Putamen (tissue), 1 donor: Measurements from ENCODE around the gene KRTAP1-1.
A peak's percentile ranks its signal among the peaks of the same experiment; 100 is the strongest.
"Not testable (repeated sequence)": the region's sequence is repeated elsewhere in the genome, so short reads cannot be mapped to it uniquely, and the experiment has no call there.

ENCODE experiments used
- DNase-seq: peaks from one replicate; pipeline ENCODE4 v3.0.0-alpha.2; 2016; ENCODE audit warnings: low spot score

The KRTAP1-1 gene

DNA sequence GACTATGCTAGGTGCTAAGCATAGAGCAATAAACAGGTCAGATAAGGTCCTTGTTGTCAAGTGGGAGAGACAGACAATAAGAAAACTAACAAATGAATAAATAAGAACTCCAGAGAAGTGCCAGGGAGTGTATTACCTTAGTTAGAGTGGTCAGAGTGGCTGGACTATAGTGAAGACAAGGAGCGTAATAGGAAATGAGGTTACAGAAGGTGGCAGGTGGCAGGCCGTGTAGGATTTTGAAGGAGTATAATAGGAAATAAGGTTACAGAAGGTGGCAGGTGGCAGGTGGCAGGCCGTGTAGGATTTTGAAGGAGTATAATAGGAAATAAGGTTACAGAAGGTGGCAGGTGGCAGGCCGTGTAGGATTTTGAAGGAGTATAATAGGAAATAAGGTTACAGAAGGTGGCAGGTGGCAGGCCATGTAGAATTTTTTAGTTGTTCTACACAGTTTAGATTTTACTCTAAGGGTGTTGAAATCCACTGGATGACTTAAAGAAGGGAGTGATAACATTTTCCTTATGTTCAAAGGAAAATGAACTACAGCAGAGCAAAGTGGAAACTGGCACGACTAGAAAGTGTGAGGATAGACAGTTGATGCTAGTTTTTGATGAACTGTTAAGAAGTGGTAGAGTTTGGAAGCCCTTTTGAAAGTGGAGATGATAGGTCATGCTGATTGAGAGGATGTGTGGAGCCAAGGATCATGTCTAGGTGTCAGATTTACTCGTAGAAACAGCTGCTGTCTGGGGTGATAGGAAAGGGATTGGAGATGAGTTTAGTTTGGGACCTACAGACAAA is 28.7 kb downstream of the KRTAP1-1 start:
- DNase-seq: no peak

GRCh38 chr17:41010441-41010840 is 30.8 kb downstream of the KRTAP1-1 start:
- no peak for DNase-seq

- DNase-seq: no peak
Observed at GRCh38 chr17:41009936-41010335, 31.3 kb downstream of the KRTAP1-1 start.

DNA sequence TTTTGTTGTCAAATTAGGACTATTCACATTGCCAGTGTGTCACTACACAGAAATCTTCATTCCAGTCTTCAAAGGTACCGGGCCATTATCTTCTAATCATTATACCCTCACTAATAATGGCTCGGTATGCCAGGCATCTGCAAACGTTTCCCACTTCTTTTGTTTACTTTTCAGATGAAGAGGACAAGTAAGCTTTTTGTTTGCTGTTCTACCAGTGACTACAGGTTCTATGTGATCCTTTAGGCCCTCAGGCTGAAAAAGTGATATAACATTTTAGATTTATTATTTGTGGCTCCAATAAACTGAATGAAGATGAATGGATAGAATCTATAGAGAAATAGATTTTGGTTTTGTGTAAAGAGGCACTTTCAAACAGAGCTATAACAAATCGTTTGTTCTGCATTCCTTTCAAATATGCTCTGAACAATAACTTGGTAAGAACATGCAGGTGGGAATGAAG is 31.9 kb downstream of the KRTAP1-1 start:
- no peak for DNase-seq

DNA sequence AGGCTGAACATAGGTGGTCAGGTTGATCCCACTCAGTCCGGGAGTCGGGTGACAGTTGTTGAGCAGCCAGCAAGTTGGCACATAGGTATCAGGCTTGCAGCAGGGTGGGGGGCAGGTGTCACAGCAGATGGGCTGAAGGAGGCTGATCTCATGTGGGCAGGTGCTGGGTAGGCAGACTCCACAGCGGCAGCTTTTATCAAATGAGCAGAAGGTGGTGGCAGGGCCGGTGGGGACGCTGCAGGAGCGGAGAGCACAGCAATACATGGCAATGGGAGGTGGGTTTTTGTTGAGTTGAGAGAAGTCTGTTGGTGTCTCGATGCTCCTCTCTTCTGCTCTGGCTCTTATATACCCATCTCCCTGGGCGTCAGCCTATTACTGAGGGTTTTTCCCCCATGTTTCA is 32.4 kb downstream of the KRTAP1-1 start, which contains the start of gene KRTAP3-1:
KRTAP3-1 (minus strand) TSS at position 318 of the 400 bp plus-strand sequence; CDS start at position 264, 54 bp downstream.
- no peak for DNase-seq

DNA sequence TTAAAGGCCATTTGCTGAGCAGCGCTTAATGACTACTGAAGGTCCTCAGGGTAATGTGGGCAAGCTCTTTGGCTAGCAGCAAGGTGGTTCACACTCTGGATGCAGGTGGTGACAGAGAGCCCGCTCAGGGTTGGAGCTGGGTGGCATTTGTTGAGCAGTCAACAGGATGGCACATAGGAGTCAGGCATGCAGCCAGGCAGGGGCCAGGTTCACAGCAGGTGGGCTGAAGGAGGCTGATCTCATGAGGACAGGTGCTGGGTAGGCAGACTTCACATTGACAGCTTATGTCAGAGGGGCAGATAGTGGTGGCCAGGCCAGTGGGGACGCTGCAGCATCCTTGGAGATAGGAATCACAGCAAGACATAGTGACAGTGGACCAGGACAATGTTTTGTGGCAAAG is 36.9 kb downstream of the KRTAP1-1 start:
- no peak for DNase-seq

GRCh38 chr17:41003926-41004325 is 37.3 kb downstream of the KRTAP1-1 start:
- DNase-seq: no peak

DNA sequence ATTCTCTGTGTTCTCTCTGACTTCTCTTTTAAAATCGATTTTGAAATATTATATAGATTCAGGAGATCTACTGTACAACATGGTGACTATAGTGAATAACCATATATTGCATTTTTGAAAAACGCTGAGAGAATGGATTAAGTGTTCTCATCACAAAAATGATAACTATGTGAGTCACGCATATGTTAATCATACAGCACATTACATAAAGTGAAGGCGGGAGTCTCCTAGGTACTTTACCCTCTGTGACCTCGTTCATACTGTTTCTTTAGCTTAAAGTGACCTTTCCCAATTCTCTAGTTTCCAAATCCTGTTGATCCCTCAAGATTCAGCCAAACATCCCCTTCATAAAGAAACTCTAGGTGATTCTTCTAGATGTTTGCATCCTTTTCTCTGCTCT is 38.4 kb downstream of the KRTAP1-1 start:
- DNase-seq: peak; percentile 5

GRCh38 chr17:41001795-41002194 is 39.5 kb downstream of the KRTAP1-1 start:
- no peak for DNase-seq

DNA sequence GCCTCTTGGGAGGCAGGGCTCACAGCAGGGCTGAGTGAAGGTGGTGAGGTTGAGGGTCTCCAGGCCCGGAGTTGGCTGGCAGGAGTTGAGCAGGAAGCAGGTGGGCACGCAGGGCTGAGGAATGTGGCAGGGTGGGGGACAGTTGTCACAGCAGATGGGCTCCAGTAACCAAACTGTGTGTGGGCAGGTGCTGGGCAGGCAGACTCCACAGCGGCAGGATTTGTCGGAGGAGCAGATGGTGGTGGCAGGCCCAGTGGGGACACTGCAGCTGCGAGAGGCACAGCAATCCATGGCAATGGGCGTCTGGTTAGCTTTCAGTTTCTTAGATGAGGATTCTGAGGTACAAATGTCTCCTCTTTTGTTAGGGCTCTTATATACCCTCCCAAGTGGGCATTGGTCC is 41.7 kb downstream of the KRTAP1-1 start, which contains the start of gene KRTAP3-2:
KRTAP3-2 (minus strand) TSS at position 344 of the 400 bp plus-strand sequence; CDS start at position 291, 53 bp downstream.
- DNase-seq: not testable (repeated sequence)

GRCh38 chr17:40997361-40997760 is 43.9 kb downstream of the KRTAP1-1 start:
- DNase-seq: no peak

DNA sequence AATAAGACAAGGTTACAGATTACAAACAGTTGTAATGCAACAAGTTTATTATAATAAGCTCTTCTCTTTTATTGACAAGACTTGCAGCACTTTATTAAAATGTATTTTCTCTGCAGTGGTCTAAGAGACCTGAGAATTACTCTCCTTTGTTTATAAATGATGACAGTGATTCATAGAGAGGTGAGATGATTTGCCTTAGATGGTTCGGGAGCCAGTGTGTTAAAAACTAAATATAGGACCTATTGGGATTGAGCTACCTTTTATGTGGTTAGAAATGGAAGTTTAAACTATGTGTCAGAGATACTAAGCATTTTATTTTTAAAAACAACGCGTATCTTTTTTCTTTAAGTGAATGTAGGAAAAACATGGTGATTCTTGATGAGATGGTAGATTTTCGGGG is 44.4 kb downstream of the KRTAP1-1 start:
- DNase-seq: no peak

- no peak for DNase-seq
Observed at GRCh38 chr17:40995116-40995515, 46.1 kb downstream of the KRTAP1-1 start.

DNA sequence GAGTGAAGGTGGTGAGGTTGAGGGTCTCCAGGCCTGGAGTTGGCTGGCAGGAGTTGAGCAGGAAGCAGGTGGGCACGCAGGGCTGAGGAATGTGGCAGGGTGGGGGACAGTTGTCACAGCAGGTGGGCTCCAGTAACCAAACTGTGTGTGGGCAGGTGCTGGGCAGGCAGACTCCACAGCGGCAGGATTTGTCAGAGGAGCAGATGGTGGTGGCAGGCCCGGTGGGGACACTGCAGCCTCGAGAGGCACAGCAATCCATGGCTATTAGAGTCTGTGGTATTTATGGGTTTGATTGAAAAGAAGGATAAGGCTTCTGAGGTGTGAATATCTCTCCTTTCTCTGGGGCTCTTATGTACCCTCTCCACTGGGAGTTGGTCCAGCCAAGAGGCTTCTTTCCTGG is 47.4 kb downstream of the KRTAP1-1 start, which contains the start of gene KRTAP3-3:
KRTAP3-3 (minus strand) TSS at position 326 of the 400 bp plus-strand sequence; CDS start at position 259, 67 bp downstream.
- DNase-seq: no peak

GRCh38 chr17:40993084-40993483 is 48.2 kb downstream of the KRTAP1-1 start:
- DNase-seq: no peak

- no peak for DNase-seq
Observed at GRCh38 chr17:40992666-40993065, 48.6 kb downstream of the KRTAP1-1 start.
